Measurements from ENCODE around the gene RPN2.

The RPN2 gene

GRCh38 chr20:37193226-37193625, 14.1 kb downstream of the RPN2 start:
- H3K4me3 Mint-ChIP-seq: no peak overlapping the region
- peaks cover 47% of the 10 kb centered on the region for H3K36me3 Mint-ChIP-seq (ENCODE audit: low read depth)
- no peaks in the 10 kb centered on the region for H3K9me3 Mint-ChIP-seq
- peaks cover 63% of the 10 kb centered on the region for H3K4me1 Mint-ChIP-seq
- H3K27me3 Mint-ChIP-seq (ENCODE audit: low read depth): no peaks in the 10 kb centered on the region
- peak overlapping the region; percentile 56 to 73 (median 64) for H3K27ac Mint-ChIP-seq
- no peak for TF ChIP-seq CTCF (IDR thresholded peaks at IDR 0.05; ENCODE audit: unreplicated experiment in 3 of 3)

- Mint-ChIP-seq H3K27ac (peak overlapping the region; percentile 56 to 73 (median 64)), H3K4me1 (peaks cover 68% of the 10 kb centered on the region), H3K36me3 (ENCODE audit: low read depth) (peaks cover 47% of the 10 kb centered on the region), H3K27me3 (ENCODE audit: low read depth) (no peaks in the 10 kb centered on the region), H3K4me3 (no peak overlapping the region), H3K9me3 (no peaks in the 10 kb centered on the region)
- TF ChIP-seq CTCF (IDR thresholded peaks at IDR 0.05; ENCODE audit: unreplicated experiment in 3 of 3): no peak
Measured at GRCh38 chr20:37193821-37194220, 14.7 kb downstream of the RPN2 start.

GRCh38 chr20:37194621-37195417, 15.7 kb downstream of the RPN2 start:
- Mint-ChIP-seq H3K9me3 (no peaks in the 10 kb centered on the region), H3K4me1 (peaks cover 71% of the 10 kb centered on the region), H3K36me3 (ENCODE audit: low read depth) (peaks cover 44% of the 10 kb centered on the region), H3K4me3 (no peak overlapping the region), H3K27me3 (ENCODE audit: low read depth) (no peaks in the 10 kb centered on the region), H3K27ac (peak overlapping the region in 2 of 3 experiments; percentile 43 to 53)
- no peak for TF ChIP-seq CTCF (IDR thresholded peaks at IDR 0.05; ENCODE audit: unreplicated experiment in 3 of 3)

GRCh38 chr20:37198932-37199660, 20.0 kb downstream of the RPN2 start:
- TF ChIP-seq CTCF (IDR thresholded peaks at IDR 0.05; ENCODE audit: unreplicated experiment in 3 of 3): no peak
- no peaks in the 10 kb centered on the region for H3K27me3 Mint-ChIP-seq (ENCODE audit: low read depth)
- peaks cover 50% of the 10 kb centered on the region for H3K36me3 Mint-ChIP-seq (ENCODE audit: low read depth)
- peaks cover 59% of the 10 kb centered on the region for H3K4me1 Mint-ChIP-seq
- H3K9me3 Mint-ChIP-seq: no peaks in the 10 kb centered on the region
- H3K4me3 Mint-ChIP-seq: no peak overlapping the region
- peak overlapping the region; percentile 8 to 47 (median 9) for H3K27ac Mint-ChIP-seq

GRCh38 chr20:37200376-37200775, 21.2 kb downstream of the RPN2 start:
- peaks cover 62% of the 10 kb centered on the region for H3K36me3 Mint-ChIP-seq (ENCODE audit: low read depth)
- TF ChIP-seq CTCF (IDR thresholded peaks at IDR 0.05; ENCODE audit: unreplicated experiment in 3 of 3): no peak
- peaks cover 55% of the 10 kb centered on the region for H3K4me1 Mint-ChIP-seq
- H3K9me3 Mint-ChIP-seq: no peaks in the 10 kb centered on the region
- H3K4me3 Mint-ChIP-seq: no peak overlapping the region
- peak overlapping the region; percentile 18 to 67 (median 38) for H3K27ac Mint-ChIP-seq
- no peaks in the 10 kb centered on the region for H3K27me3 Mint-ChIP-seq (ENCODE audit: low read depth)
